Suprapubic skin (tissue), 3 donors: ENCODE data around the gene ENGASE.

Experiments
- EP300 ChIP-seq: sonication (generic); formaldehyde crosslinking; IDR thresholded peaks from one replicate; pipeline ENCODE4 v1.6.1; 2017; ENCODE audit warnings: antibody characterized with exemption
- TF ChIP-seq, protein P1 (sequence below), 2 donors: fragments of 200-600 bp in 1 of 2; fragments of 450-650 bp in 1 of 2; sonication (generic) in 1 of 2; IDR thresholded peaks; one replicate each; pipeline ENCODE4 v1.5.1; 2016 to 2019; ENCODE audit warnings: antibody characterized with exemption in 2 of 2, mild to moderate bottlenecking in 1 of 2, moderate library complexity in 1 of 2

DNA sequence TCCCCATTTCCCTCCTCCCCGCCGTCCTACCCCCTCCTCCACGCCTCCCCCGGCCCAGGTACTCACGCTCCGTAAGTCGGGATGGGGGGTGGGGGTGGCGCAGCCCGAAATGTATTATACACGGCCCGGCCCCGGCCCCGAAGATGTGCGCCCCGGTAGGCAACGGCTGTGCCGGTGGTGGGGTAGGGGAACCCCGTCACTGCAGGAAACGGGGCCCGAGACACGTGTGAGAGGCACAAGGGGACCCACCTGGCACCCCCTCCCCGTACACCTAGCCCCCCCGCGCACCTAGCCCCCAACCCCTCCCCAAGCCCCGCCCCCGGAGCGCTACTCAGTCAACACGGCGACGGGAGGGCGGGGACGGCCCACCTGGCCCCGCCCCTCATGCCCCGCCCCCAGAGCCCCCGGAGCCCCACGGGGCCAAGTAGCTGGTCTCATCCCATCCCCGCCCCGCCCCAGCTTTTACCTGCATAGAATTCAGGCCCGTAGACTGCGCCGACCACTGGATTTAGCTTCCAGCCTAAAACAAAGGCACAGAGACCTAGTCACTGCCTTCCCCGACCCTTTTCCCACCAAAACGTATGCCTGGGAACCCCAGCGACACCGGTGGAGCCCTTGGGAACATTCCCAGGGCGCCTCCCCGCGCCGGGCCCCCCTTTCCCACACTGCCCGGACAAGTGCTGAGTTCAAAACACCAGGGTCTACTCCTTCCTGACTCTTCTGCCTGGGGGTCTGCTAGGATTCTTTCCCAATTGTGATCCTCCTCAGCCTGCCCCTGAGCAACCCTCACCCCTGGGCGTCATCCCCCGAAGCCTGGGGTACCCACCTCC is 22.8 kb downstream of the ENGASE start:
- TF ChIP-seq EP300 = no peak
- TF ChIP-seq, protein P1, sequence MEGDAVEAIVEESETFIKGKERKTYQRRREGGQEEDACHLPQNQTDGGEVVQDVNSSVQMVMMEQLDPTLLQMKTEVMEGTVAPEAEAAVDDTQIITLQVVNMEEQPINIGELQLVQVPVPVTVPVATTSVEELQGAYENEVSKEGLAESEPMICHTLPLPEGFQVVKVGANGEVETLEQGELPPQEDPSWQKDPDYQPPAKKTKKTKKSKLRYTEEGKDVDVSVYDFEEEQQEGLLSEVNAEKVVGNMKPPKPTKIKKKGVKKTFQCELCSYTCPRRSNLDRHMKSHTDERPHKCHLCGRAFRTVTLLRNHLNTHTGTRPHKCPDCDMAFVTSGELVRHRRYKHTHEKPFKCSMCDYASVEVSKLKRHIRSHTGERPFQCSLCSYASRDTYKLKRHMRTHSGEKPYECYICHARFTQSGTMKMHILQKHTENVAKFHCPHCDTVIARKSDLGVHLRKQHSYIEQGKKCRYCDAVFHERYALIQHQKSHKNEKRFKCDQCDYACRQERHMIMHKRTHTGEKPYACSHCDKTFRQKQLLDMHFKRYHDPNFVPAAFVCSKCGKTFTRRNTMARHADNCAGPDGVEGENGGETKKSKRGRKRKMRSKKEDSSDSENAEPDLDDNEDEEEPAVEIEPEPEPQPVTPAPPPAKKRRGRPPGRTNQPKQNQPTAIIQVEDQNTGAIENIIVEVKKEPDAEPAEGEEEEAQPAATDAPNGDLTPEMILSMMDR (IDR thresholded peaks at IDR 0.05) = no peak
